ENCODE results near the gene KCNMA1.

DNA sequence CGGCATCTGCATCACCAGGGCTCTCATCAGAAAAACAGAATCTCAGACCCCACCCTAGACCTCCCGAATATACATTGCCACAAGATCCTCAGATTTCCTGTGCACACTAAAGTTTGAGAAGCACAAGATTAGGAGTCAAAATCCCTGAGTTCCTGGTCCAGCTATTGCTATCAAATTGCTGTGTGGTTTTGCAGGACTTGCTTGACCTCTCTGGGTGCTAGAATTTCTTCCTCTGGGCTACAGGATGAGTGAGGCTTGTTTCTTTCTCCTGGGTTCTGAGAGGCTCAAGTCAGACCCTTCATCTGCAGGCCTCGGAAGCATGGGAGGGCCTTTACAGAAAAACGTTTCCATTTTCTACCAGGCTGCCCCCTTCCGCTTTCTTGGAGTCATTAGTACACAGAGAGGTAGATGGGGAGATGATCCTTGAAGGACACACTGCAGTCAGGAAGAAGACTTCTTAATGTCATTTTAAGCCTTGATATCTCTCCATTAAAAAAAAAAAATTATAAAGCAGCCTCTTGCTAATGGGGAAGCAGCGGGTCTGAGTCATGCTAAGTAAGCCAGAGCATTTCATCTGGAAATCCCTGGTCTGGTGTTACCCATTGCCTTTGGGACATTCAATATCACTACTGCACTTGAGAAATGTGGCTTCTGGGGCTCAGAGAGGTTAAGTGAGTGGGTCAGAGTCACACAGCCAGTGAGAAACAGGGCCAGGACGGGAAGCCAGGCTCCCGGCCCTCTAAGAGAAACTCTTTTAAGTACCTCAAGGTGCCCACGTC is 173.5 kb downstream of the KCNMA1 start:
- no peak for TF ChIP-seq JUND (IDR thresholded peaks at IDR 0.05; ENCODE audit: low read depth, low read length)
- no peak for TF ChIP-seq GABPA (IDR thresholded peaks at IDR 0.05; ENCODE audit: low read depth)
- no peak for TF ChIP-seq ESRRA (IDR thresholded peaks at IDR 0.05; ENCODE audit: low read length)
- no peak for TF ChIP-seq PRDM15 (CRISPR knock-in tag; IDR thresholded peaks at IDR 0.05)
- TF ChIP-seq BACH1 (IDR thresholded peaks at IDR 0.05; ENCODE audit: borderline replicate concordance) = no peak
- TF ChIP-seq POLR2AphosphoS2 (IDR thresholded peaks at IDR 0.05; ENCODE audit: low read depth, low read length) = no peak
- TF ChIP-seq, protein P1, sequence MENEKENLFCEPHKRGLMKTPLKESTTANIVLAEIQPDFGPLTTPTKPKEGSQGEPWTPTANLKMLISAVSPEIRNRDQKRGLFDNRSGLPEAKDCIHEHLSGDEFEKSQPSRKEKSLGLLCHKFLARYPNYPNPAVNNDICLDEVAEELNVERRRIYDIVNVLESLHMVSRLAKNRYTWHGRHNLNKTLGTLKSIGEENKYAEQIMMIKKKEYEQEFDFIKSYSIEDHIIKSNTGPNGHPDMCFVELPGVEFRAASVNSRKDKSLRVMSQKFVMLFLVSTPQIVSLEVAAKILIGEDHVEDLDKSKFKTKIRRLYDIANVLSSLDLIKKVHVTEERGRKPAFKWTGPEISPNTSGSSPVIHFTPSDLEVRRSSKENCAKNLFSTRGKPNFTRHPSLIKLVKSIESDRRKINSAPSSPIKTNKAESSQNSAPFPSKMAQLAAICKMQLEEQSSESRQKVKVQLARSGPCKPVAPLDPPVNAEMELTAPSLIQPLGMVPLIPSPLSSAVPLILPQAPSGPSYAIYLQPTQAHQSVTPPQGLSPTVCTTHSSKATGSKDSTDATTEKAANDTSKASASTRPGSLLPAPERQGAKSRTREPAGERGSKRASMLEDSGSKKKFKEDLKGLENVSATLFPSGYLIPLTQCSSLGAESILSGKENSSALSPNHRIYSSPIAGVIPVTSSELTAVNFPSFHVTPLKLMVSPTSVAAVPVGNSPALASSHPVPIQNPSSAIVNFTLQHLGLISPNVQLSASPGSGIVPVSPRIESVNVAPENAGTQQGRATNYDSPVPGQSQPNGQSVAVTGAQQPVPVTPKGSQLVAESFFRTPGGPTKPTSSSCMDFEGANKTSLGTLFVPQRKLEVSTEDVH (IDR thresholded peaks at IDR 0.05; ENCODE audit: low read depth, partially characterized antibody) = no peak
- no peak for TF ChIP-seq EZH2 (IDR thresholded peaks at IDR 0.05; ENCODE audit: borderline replicate concordance, control insufficient read depth, low read depth, low read length)
- TF ChIP-seq EP300 (IDR thresholded peaks at IDR 0.05; ENCODE audit: borderline replicate concordance in 1 of 2, control insufficient read depth in 1 of 2, low read depth in 2 of 2, low read length in 2 of 2) = no peak
- TF ChIP-seq NBN (IDR thresholded peaks at IDR 0.05) = no peak
- no peak for TF ChIP-seq REST (IDR thresholded peaks at IDR 0.05; ENCODE audit: low read depth, low read length)
- TF ChIP-seq CEBPB (IDR thresholded peaks at IDR 0.05; ENCODE audit: borderline replicate concordance in 1 of 2, low read depth in 2 of 2, low read length in 2 of 2) = no peak
- no peak for TF ChIP-seq MEF2A (IDR thresholded peaks at IDR 0.05; ENCODE audit: insufficient read depth, low read depth, low read length)
- no peak for TF ChIP-seq YBX1 (IDR thresholded peaks at IDR 0.05)
